GM21390 (cell line): Measurements from ENCODE around the gene NPIPA3.
A peak's percentile ranks its signal among the peaks of the same experiment; 100 is the strongest.
"Not testable (repeated sequence)": the region's sequence is repeated elsewhere in the genome, so short reads cannot be mapped to it uniquely, and the experiment has no call there.

ENCODE experiments used
- ATAC-seq: cut with Tn5 transposase; IDR thresholded peaks from one replicate; pipeline ENCODE4 v1.9.1; 2021; ENCODE audit not compliant: unreplicated experiment

The NPIPA3 gene

DNA sequence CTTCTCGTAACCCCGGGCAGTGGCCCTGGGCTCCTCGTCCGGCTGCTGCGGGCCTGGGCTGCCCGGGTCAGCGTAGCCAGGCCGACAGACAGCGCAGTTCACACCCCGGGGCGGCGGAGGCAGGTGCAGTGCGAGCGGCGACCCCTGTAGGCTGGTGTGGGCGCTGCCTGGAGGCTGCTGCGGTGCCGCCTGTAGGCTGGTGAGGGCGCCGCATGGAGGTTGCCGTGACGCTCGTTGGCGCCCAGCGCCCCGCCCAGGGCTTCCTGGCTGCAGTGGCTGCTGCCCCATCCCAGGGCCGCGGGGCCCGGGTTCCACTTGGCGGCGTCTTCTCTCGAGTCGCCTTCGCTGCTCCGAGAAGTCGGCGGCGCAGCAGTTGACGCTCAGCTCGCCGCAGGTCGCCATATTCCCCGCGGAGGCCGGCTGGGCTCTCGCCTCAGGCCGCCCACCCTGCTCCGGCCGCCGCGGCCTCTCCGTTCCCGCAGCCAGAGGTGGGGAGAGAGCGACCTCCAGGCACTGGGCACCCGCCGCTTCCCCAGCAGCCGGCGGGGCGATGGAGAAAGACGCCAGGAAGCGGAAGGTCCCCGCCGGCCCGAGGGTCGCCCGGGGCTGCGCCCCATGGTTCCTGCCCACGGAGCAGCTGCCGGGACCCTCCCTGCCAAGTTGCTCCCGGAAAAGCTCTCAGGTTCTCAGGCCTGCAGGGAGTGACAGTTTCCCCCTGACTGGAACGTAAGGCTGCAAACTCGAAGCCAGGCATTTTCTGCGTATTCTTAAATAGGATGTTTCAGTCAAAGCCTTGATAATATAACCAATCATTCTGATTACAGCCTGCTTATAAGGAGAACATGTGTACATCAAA, at the start of gene NPIPA3:
NPIPA3 (plus strand) TSS at position 256 of the 856 bp plus-strand sequence. CDS start 5,533 bp downstream, outside the sequence.
- ATAC-seq: peak; percentile 98

DNA sequence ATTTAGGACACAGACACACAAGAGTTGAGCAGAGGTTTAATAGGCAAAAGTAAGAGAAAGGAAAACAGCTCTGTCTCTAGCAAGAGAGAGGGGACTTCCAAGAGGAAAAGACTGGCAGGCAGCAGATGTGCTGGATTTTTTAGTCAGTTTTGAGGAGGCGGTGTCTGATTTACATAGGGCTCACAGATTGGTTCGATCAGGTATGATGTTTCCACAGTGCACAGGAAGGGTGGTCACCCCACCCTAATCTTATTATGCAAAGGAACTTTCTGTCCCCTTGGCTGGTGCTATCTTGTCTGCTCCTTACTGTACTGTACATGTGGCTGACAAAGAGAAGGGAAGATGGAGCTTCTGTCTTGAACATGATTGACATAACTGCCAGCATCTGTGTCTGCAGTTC, 45.1 kb upstream of the NPIPA3 start:
- peak; percentile 81 for ATAC-seq

DNA sequence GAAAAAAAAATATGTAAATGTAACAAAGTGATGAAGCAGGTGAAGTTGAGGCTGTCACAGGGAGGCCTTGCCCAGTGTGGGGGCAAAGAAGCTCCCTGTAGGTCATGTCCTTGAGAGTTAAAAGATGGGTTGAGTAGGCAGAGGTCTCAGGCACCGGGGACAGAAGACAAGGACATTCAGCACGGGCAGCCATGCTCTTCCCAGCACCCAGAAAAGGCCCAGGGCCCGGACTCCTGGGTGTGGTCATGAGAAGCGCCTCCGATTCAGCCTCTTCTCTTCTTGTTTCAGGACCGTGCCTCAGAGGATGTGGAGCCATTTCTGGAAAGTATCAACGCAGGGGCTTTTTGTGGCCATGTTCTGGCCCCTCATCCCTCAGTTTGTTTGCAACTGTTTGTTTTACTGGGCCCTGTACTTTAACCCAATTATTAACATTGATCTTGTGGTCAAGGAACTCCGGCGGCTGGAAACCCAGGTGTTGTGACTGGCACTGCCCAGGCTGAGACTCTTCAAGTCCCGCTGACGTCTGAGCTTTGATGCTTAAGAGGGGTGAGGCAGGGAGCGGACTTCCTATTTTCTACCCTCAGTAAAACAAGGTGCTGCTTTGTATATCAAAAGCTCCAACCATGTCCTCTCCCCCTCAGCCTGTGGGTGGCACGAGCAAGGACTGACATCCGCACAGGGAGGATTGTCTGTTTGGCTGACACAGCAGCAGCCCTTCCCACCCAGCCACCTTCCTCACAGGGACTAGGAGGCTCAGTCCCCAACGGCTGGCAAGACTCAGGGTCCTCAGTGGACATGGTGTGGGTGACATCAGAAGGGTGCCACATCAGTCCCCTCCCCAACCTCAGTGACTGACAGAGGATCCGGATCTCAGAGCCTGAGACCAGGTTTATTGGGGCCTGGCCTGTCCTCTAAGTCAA, 35.6 kb upstream of the NPIPA3 start:
- ATAC-seq: no peak

DNA sequence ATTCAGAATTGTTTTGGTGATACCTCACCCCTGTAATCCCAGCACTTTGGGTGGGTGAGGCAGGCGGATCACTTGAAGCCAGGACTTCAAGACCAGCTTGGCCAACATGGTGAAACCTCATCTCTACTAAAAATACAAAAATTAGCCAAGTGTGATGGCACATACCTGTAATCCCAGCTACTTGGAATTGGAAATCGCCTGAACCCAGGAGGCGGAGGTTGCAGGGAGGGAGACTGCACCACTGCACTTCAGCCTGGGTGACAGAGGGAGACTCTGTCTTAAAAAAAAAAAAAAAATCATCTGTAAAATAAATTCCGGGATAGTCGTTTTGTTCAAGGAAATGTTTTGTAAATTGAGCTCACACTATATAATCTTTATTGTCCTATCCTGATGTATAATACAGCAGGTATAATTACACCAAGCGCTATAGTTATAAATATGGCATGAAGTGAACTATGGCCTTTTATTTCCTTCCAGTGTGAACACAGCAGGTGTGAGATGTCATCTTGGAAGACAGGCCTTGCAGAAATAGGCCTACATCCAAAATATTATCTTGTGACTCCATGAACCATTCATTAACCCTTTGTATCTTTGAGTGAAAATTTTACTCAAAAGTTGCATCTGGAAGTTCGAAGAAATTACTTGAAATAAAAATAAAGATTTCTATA, 34.5 kb upstream of the NPIPA3 start:
- no peak for ATAC-seq

DNA sequence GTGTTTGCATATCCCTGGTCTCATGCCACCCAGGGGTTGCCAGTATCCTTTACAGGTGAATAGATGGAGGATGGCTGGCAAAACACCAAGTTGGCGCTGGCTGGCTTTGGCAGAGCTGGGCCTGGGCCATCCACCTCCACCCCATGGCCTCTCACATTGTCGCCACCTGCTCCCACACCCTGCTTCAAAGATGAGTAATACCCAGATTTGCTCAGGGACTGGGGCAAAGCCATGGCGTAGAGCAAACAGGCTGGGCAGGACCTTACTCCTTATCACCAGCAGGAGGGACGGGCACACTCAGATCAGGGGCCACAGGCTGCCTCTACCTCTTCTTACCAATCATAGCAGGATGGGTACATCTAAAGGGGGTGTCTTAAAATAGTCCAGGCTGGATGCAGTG, 33.4 kb upstream of the NPIPA3 start:
- ATAC-seq: no peak

DNA sequence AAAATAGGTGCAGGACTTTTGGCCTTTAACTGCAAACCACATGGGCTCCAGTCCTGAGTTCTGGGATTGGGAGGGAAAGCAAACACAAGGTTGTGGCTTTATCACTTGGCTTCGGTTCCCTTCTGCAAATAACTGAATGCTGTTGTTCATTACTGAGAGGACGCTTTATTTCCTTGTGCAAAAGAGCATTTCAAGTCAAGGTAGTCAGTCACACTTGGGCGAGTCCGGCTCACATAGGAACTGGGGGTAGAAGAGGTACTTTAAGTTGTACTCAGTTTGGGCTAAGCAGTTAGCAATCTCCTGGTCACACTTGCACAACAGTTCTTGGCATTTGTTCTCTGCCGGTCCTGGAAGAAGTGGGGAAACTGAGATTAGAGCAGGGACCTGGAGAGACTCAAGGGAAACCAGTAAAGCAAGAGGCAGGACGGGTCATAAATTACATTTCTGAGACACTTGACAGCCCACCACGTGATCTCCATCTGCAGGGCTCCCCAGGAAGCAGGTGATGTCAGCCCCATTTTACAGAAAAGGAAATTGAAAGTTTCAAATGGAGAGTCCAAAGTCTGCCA, 30.7 kb upstream of the NPIPA3 start:
- peak; percentile 73 for ATAC-seq

DNA sequence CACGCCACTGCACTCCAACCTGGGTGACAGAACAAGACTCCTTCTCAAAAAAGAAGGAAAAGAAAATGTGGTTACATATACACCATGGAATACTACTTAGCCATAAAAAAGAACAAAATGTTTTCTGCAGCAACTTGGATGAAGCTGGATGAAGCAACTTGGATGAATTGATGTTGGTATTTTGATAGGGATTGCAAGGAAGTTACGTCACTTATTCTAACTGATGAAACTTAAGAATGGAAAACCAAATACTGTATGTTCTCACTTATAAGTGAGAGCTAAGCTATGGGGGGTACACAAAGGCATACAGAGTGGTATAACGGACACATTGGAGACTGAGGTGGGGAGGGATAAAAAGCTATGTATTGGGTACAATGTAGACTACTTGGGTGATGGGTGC, 26.6 kb upstream of the NPIPA3 start:
- no peak for ATAC-seq

DNA sequence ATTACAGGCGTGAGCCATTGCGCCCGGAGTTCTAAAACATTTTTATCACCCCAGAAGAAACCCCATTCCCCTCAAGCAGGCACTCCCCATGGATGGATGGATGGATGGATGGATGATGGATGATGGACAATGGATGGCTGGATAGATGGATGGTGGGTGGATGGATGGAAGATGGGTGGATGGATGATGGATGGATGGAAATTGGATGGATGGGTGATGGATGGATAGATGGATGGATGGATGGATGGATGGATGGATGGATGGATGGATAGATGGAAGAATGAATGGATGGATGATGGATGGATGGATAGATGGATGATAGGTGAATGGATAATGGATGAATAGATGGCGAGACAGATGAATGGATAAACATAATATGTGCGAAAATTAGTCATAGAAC, 25.6 kb upstream of the NPIPA3 start:
- no peak for ATAC-seq

DNA sequence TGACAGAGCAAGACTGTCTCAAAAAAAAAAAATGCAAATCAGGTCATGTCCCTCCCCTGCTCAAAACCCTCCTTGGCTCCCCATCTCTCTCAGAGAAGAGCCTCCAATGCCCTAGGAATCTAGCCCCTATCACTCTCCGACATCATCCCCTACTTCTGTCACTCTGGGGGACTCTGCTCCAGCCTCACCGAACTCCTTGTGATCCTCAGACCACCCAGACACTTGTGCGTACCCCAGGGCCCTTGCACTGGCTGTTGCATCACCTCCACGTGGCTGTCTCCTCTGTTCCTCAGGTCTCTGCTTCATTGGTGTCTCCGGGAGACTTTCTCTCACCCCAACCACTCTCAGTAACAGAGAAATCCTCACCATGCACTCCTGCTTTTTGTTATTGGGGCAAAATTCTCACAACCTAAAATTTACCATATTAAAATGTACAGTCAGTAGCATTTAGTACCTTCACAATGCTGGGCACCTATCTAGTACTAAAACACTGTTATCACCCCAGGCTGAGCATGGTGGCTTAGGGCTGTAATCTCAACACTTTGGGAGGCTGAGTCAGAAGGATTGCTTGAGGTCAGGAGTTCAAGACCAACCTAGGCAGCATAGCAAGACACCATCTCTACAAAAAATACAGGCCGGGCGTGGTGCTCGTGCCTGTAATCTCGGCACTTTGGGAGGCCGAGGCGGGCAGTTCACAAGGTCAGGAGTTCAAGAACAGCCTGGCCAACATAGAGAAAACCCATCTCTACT, 24.3 kb upstream of the NPIPA3 start:
- ATAC-seq: no peak

DNA sequence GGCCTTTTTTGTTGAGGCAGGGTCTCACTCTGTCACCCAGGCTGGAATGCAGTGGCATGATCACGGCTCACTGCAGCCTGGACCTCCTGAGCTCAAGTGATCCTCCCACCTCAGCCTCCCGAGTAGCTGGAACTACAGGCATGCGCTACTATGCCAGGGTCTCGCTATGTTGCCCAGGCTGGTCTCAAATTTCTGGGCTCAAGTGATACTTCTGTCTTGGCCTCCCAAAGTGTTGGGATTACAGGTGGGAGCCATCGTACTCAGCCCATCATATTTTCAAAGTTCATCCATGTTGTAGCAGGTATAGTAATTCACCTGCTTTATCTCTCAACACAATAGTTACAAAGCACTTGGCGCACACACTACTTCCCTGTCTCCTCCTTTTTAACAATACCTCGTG, 22.8 kb upstream of the NPIPA3 start:
- ATAC-seq: not testable (repeated sequence)

DNA sequence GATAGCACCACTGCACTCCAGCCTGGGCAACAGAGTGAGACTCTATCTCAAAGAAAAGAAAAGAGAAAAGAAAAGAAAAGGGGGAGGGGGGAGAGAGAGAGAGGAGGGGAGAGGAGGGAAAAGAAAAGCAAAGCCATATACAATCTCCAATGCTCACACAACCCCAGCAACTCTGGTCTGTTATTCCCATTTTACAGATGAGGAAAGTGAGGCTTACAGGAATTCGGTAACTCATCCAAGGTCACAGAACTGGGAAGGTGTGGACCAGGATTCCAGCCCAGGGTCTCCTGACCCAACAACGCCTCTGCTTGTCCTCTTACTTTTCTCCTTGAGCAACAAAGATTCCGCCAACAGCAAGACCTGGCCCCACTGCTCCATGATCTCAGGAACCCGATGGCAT, 22.1 kb upstream of the NPIPA3 start:
- no peak for ATAC-seq

DNA sequence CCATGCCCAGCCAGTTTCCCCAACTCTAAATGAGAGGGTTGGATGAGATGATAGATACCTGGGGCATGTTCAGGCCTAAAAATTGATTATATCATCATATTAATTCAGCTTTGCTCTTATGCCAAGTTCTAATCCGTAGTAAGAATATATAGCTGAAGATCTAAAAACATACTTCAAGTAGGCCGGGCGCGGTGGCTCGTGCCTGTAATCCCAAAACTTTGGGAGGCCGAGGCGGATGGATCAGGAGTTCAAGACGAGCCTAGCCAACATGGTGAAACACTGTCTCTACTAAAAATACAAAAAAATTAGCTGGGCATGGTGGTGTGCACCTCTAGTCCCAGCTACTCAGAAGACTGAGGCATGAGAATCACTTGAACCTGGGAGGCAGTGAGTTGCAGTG, 21.1 kb upstream of the NPIPA3 start:
- ATAC-seq: no peak

DNA sequence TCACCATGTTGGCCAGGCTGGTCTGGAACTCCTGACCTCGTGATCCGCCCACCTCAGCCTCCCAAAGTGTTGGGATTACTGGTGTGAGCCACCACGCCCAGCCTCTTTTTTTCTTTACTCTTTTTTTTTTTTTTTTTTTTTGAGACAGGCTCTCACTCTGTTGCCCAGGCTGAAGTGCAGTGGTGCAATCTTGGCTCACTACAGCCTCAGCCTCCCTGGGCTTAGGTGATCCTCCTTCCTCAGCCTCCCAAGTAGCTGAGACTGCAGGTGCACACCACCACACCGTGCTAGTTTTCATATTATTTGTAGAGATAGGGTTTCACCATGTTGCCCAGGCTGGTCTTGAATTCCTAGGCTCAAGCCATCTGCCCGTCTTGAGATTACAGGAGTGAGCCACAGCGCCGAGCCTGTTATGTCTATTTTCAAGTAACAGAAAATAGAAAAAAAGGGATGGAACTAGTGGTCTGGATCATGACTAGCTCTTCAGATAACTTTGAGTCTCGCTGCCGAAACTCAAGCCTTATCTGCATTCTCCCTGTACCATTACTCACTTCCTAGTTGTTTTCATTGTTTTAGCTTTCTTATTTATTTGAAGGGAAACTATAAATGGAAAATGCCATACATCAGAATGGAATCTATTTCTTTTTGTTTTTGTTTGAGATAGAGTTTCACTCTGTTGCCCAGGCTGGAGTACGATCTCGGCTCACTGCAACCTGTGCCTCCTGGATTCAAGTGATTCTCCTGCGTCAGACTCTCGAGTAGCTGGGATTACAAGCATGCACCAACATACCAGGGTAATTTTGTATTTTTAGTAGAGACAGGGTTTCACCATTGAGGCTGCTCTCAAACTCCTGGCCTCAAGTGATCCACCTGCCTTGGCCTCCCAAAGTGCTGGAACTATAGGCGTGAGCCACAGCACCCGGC, 17.1 kb upstream of the NPIPA3 start:
- not testable (repeated sequence) for ATAC-seq

DNA sequence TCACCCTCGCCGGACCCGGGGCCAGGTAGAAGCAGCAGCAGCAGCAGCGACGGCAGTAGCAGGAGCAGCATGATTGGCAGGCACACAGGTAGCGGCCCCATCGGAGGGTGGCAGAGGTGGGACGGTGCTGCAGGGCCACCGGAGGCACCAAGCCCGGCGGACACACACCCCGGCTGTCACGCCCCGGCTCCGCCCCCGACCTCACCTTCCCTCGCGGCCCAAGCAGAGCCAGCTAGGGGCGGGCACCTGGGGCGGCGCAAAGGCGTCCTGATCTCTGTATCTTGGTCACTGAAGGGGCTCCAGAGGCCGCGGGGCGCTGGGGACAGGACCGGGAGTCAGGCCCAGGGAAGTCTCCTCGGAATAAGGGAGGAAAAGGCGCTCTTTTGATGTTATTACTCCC, 9.1 kb upstream of the NPIPA3 start, which contains the start of gene PLA2G10:
PLA2G10 (minus strand) TSS at position 180 of the 400 bp plus-strand sequence; CDS start at position 101, 79 bp downstream.
- ATAC-seq: not testable (repeated sequence)

DNA sequence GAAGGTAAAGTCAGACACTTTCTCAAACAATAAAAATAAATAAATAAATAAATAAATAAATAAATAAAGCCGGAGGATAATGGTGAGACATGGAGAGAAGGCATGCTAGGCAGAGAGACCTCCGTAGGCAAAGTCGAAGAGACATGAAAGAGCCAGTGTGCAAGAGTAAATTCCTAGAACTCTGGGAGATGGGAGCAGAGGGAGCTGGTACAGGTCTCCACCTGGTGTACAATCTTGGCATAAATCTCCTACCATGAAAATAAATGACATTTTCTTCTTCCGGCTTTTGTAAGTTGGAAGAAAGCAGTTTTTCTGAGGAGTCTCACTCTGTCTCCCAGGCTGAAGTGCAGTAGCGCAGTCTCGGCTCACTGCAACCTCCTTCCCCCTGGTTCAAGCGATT, 1.4 kb upstream of the NPIPA3 start:
- not testable (repeated sequence) for ATAC-seq

DNA sequence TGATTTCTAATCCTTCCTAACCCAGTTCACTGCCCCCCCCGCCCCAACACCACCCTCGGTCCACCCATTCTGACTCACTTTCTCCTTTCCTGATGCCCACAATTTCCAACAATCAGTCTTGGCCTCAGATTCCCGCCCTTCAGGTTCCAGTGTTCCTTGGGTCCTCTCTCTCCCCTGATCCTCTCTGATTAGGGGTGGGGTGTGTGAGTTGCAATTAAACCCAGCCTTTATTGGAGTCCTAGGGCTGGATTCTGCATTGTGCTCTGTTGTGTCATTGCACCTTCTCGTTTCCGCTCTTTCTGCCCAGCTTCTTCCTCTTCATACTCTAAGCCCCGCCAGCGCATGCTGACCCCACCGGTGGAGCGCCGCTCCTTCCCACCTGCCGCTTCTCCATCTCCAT, 539 bp upstream of the NPIPA3 start:
- not testable (repeated sequence) for ATAC-seq

DNA sequence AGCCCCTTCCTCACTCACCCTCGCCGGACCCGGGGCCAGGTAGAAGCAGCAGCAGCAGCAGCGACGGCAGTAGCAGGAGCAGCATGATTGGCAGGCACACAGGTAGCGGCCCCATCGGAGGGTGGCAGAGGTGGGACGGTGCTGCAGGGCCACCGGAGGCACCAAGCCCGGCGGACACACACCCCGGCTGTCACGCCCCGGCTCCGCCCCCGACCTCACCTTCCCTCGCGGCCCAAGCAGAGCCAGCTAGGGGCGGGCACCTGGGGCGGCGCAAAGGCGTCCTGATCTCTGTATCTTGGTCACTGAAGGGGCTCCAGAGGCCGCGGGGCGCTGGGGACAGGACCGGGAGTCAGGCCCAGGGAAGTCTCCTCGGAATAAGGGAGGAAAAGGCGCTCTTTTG, 30.0 kb downstream of the NPIPA3 start:
- ATAC-seq: not testable (repeated sequence)

DNA sequence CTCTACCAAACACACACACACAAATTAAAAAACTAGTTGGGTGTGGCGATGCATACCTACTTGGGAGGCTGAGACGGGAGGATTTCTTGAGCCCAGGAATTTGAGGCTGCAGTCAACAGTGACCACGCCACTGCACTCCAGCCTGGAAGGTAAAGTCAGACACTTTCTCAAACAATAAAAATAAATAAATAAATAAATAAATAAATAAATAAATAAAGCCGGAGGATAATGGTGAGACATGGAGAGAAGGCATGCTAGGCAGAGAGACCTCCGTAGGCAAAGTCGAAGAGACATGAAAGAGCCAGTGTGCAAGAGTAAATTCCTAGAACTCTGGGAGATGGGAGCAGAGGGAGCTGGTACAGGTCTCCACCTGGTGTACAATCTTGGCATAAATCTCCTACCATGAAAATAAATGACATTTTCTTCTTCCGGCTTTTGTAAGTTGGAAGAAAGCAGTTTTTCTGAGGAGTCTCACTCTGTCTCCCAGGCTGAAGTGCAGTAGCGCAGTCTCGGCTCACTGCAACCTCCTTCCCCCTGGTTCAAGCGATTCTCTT, 37.7 kb downstream of the NPIPA3 start:
- not testable (repeated sequence) for ATAC-seq

DNA sequence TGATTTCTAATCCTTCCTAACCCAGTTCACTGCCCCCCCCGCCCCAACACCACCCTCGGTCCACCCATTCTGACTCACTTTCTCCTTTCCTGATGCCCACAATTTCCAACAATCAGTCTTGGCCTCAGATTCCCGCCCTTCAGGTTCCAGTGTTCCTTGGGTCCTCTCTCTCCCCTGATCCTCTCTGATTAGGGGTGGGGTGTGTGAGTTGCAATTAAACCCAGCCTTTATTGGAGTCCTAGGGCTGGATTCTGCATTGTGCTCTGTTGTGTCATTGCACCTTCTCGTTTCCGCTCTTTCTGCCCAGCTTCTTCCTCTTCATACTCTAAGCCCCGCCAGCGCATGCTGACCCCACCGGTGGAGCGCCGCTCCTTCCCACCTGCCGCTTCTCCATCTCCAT, 38.6 kb downstream of the NPIPA3 start:
- not testable (repeated sequence) for ATAC-seq
